IMR-90 (cell line): ENCODE data around the gene NOS3. TPM values are rescaled to one million over a fixed set of nuclear protein-coding genes. Genes with fewer than 3 reads are reported as not detected.

Experiments
- ATAC-seq: fragments of 200-7000 bp; cut with Tn5 transposase; 2 replicates; pipeline ENCODE4 v1.9.1; 2020; ENCODE audit warnings: low read depth, mild to moderate bottlenecking, moderate library complexity
- BruUV-seq: library from RNA; stranded (reverse); fragments of 400-500 nt; replicated peaks from 2 replicates; lab custom pipeline; 2021; lab: Mats Ljungman, UMichigan
- CTCF ChIA-PET: fragments of 300-600 bp; formaldehyde crosslinking; extraction: SDS; loops from one replicate; lab custom pipeline; 2021; ENCODE audit warnings: antibody characterized with exemption; lab: Yijun Ruan, JAX
- POLR2A ChIA-PET: fragments of 300-600 bp; sonication (Branson Sonifier 250); formaldehyde crosslinking; loops from one replicate; lab custom pipeline; 2022; ENCODE audit warnings: antibody characterized with exemption; ENCODE audit not compliant: unreplicated experiment; lab: Charles Lee
- DNase-seq: peaks from one replicate; pipeline ENCODE4 v3.0.0; 2013
- H2AFZ ChIP-seq: replicated peaks from 2 replicates; pipeline ENCODE3; 2013; ENCODE audit warnings: low read length, mild to moderate bottlenecking; ENCODE audit not compliant: poor library complexity
- H2AK5ac ChIP-seq: 2 replicates; pipeline ENCODE4 v1.6.1; 2013; ENCODE audit warnings: low read depth, low read length, inconsistent platforms
- H2AK9ac ChIP-seq: replicated peaks from 2 replicates; pipeline ENCODE3; 2013; ENCODE audit warnings: mild to moderate bottlenecking, low read depth, low read length, moderate library complexity; ENCODE audit not compliant: poor library complexity
- H2BK120ac ChIP-seq: 2 replicates; pipeline ENCODE4 v1.6.1; 2013; ENCODE audit warnings: low read depth, low read length, inconsistent platforms
- H2BK15ac ChIP-seq: 3 replicates; pipeline ENCODE4 v1.6.1; 2013; ENCODE audit warnings: low read depth, low read length, inconsistent platforms
- H2BK20ac ChIP-seq: 2 replicates; pipeline ENCODE4 v1.6.1; 2013; ENCODE audit warnings: low read depth, mild to moderate bottlenecking, inconsistent platforms, low read length, moderate library complexity
- H2BK5ac ChIP-seq: 2 replicates; pipeline ENCODE4 v1.6.1; 2013; ENCODE audit warnings: mild to moderate bottlenecking, low read depth, low read length, inconsistent platforms; ENCODE audit not compliant: poor library complexity, severe bottlenecking
- H3K14ac ChIP-seq: replicated peaks from 2 replicates; pipeline ENCODE4 v1.6.1; 2013; ENCODE audit warnings: low read depth, low read length, inconsistent platforms
- H3K18ac ChIP-seq: 2 replicates; pipeline ENCODE4 v1.6.1; 2013; ENCODE audit warnings: low read depth, low read length, control low read depth
- H3K23ac ChIP-seq: 2 replicates; pipeline ENCODE4 v1.6.1; 2013; ENCODE audit warnings: low read depth, low read length, inconsistent platforms
- H3K27ac ChIP-seq: 2 replicates; pipeline ENCODE4 v1.5.1; 2013; ENCODE audit warnings: mild to moderate bottlenecking, control low read depth, low read length; ENCODE audit not compliant: insufficient read depth
- H3K27me3 ChIP-seq: 2 replicates; pipeline ENCODE4 v1.6.1; 2013; ENCODE audit warnings: low read length; ENCODE audit not compliant: control insufficient read depth, insufficient read depth
- H3K36me3 ChIP-seq: 2 replicates; pipeline ENCODE4 v1.6.1; 2013; ENCODE audit warnings: low read length, mixed read lengths; ENCODE audit not compliant: control insufficient read depth, insufficient read depth
- H3K4ac ChIP-seq: 2 replicates; pipeline ENCODE4 v1.6.1; 2013; ENCODE audit warnings: low read depth, low read length, inconsistent platforms
- H3K4me1 ChIP-seq: 2 replicates; pipeline ENCODE4 v1.6.1; 2013; ENCODE audit warnings: low read length, mixed read lengths; ENCODE audit not compliant: control insufficient read depth, insufficient read depth
- H3K4me2 ChIP-seq: 2 replicates; pipeline ENCODE4 v1.6.1; 2013; ENCODE audit warnings: low read depth, mild to moderate bottlenecking, control low read depth, low read length, moderate library complexity
- H3K4me3 ChIP-seq: 2 replicates; pipeline ENCODE4 v1.5.1; 2013; ENCODE audit warnings: low read depth, mild to moderate bottlenecking, control low read depth, low read length, moderate library complexity; ENCODE audit not compliant: insufficient read depth
- H3K56ac ChIP-seq: 2 replicates; pipeline ENCODE4 v1.6.1; 2013; ENCODE audit warnings: low read length, inconsistent platforms; ENCODE audit not compliant: insufficient read depth; ENCODE audit errors: extremely low read depth
- H3K79me1 ChIP-seq, 2 experiments: 2 replicates each; pipeline ENCODE4 v1.6.1; 2013; ENCODE audit warnings: low read length in 2 of 2, inconsistent platforms in 1 of 2, low read depth in 1 of 2
- H3K9ac ChIP-seq: 2 replicates; pipeline ENCODE4 v1.6.1; 2013; ENCODE audit warnings: low read depth, low read length, control low read depth
- H3K9me1 ChIP-seq: 2 replicates; pipeline ENCODE4 v1.6.1; 2013; ENCODE audit warnings: low read length, inconsistent platforms; ENCODE audit not compliant: insufficient read depth
- H3K9me3 ChIP-seq: 2 replicates; pipeline ENCODE4 v1.6.1; 2013; ENCODE audit warnings: low read length; ENCODE audit not compliant: control insufficient read depth, insufficient read depth
- H4K20me1 ChIP-seq: 2 replicates; pipeline ENCODE4 v1.6.1; 2013; ENCODE audit warnings: low read length, inconsistent platforms; ENCODE audit not compliant: insufficient read depth
- H4K5ac ChIP-seq: 2 replicates; pipeline ENCODE4 v1.6.1; 2013; ENCODE audit warnings: mild to moderate bottlenecking, low read depth, low read length, control low read depth
- H4K8ac ChIP-seq, 2 experiments: 2 replicates each; pipeline ENCODE4 v1.6.1; 2013; ENCODE audit warnings: low read depth in 2 of 2, low read length in 2 of 2, control low read depth in 1 of 2, inconsistent platforms in 1 of 2
- H4K91ac ChIP-seq: 2 replicates; pipeline ENCODE4 v1.6.1; 2013; ENCODE audit warnings: low read depth, low read length, inconsistent platforms; ENCODE audit not compliant: insufficient read depth
- BHLHE40 ChIP-seq: fragments of 150-350 bp; IDR thresholded peaks from 2 replicates; pipeline ENCODE4 v1.6.1; 2016; ENCODE audit warnings: mild to moderate bottlenecking, low read depth, low read length
- CEBPB ChIP-seq: IDR thresholded peaks from 2 replicates; pipeline ENCODE4 v1.6.1; 2012; ENCODE audit warnings: low read depth, low read length, improper control_type of control experiment
- CHD1 ChIP-seq: IDR thresholded peaks from 2 replicates; pipeline ENCODE4 v1.6.1; 2012; ENCODE audit warnings: low read depth, low read length, improper control_type of control experiment
- FOS ChIP-seq: fragments of 150-350 bp; IDR thresholded peaks from 2 replicates; pipeline ENCODE4 v1.6.1; 2016; ENCODE audit warnings: low read depth, low read length
- MAFK ChIP-seq: IDR thresholded peaks from 2 replicates; pipeline ENCODE4 v1.6.1; 2012; ENCODE audit warnings: low read depth, low read length, improper control_type of control experiment
- MAZ ChIP-seq: IDR thresholded peaks from 2 replicates; pipeline ENCODE4 v1.6.1; 2012; ENCODE audit warnings: low read depth, mild to moderate bottlenecking, low read length, improper control_type of control experiment, moderate library complexity, borderline replicate concordance
- MXI1 ChIP-seq: IDR thresholded peaks from 2 replicates; pipeline ENCODE4 v1.6.1; 2012; ENCODE audit warnings: low read depth, mild to moderate bottlenecking, low read length, moderate library complexity, borderline replicate concordance
- NFE2L2 ChIP-seq: fragments of 150-350 bp; IDR thresholded peaks from 2 replicates; pipeline ENCODE4 v1.6.1; 2016; ENCODE audit warnings: low read depth, mild to moderate bottlenecking, low read length
- POLR2A ChIP-seq: IDR thresholded peaks from 2 replicates; pipeline ENCODE4 v1.6.1; 2012; ENCODE audit warnings: mild to moderate bottlenecking, low read depth, low read length
- RAD21 ChIP-seq: IDR thresholded peaks from 2 replicates; pipeline ENCODE4 v1.6.1; 2012; ENCODE audit warnings: low read length, improper control_type of control experiment
- RCOR1 ChIP-seq: IDR thresholded peaks from 2 replicates; pipeline ENCODE4 v1.6.1; 2012; ENCODE audit warnings: mild to moderate bottlenecking, low read length, improper control_type of control experiment; ENCODE audit not compliant: insufficient replicate concordance
- RFX5 ChIP-seq: IDR thresholded peaks from 2 replicates; pipeline ENCODE4 v1.8.0; 2012; ENCODE audit warnings: low read depth, mild to moderate bottlenecking, low read length, moderate library complexity
- SMC3 ChIP-seq: fragments of 150-350 bp; IDR thresholded peaks from 2 replicates; pipeline ENCODE4 v1.6.1; 2016; ENCODE audit warnings: low read depth, mild to moderate bottlenecking, antibody characterized with exemption, low read length, moderate library complexity
- WGBS, 2 experiments: methylation state at CpG; one replicate each; pipeline versions ENCODE4 v1.1.5 to v1.1.7; 2013; ENCODE audit warnings: missing lambda C conversion rate in 2 of 2; ENCODE audit not compliant: insufficient read length in 1 of 2; ENCODE audit errors: extremely low coverage in 2 of 2; 5-methylcytosine and 5-hydroxymethylcytosine counted together
- dilution Hi-C: fragments of 300-500 bp; cut with HindIII; formaldehyde crosslinking; loops from one replicate; pipeline ENCODE4 v1.14.3; 2018; ENCODE audit warnings: low sequenced_read_pairs; ENCODE audit not compliant: unreplicated experiment
- in situ Hi-C: fragments of 300-500 bp; cut with MboI; formaldehyde crosslinking; loops from 3 replicates; pipeline ENCODE4 v1.14.3; 2019; ENCODE audit warnings: low sequenced_read_pairs, inconsistent platforms, mixed read lengths
- intact Hi-C: fragments of 100-400 bp; cut with micrococcal nuclease; formaldehyde crosslinking; loops from 2 replicates; pipeline ENCODE4 v1.10.0; 2022
- polyA plus RNA-seq, 3 experiments: library from polyadenylated mRNA; depleted of rRNA; stranded (reverse); fragments of >200 nt; gene quantifications; 2 replicates each; pipeline ENCODE4 v1.2.3, GENCODE V29; 2012; ENCODE audit warnings: low replicate concordance in 1 of 3
- total RNA-seq: library from RNA; depleted of rRNA; stranded (reverse); fragments of >200 nt; gene quantifications from 2 replicates; pipeline ENCODE4 v1.2.3, GENCODE V29; 2012
- TF ChIP-seq, protein P1 (sequence below): fragments of 150-350 bp; IDR thresholded peaks from 2 replicates; pipeline ENCODE4 v1.6.1; 2016; ENCODE audit warnings: low read depth, mild to moderate bottlenecking, low read length, moderate library complexity, borderline replicate concordance
- TF ChIP-seq, protein P2 (sequence below): conservative IDR thresholded peaks from 2 replicates; pipeline ENCODE4 v1.5.1; 2012; ENCODE audit warnings: mild to moderate bottlenecking, low read depth, low read length, improper control_type of control experiment
- TF ChIP-seq, protein P3 (sequence below): fragments of 150-350 bp; IDR thresholded peaks from 2 replicates; pipeline ENCODE4 v1.6.1; 2017; ENCODE audit warnings: mild to moderate bottlenecking, antibody characterized with exemption, low read length, low read depth

NOS3 gene
- total and polyA plus RNA-seq, 2 of the 4 experiments (the other 2 are of a cell fraction): 0.72 to 2.0 TPM

DNA sequence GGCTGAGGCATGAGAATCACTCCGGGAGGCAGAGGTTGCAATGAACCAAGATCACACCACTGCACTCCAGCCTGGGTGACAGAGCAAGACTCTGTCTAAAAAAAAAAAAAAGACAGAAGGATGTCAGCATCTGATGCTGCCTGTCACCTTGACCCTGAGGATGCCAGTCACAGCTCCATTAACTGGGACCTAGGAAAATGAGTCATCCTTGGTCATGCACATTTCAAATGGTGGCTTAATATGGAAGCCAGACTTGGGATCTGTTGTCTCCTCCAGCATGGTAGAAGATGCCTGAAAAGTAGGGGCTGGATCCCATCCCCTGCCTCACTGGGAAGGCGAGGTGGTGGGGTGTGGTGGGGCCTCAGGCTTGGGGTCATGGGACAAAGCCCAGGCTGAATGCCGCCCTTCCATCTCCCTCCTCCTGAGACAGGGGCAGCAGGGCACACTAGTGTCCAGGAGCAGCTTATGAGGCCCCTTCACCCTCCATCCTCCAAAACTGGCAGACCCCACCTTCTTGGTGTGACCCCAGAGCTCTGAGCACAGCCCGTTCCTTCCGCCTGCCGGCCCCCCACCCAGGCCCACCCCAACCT lies 1.3 kb downstream of the NOS3 start:
- no peak overlapping the region for H3K18ac ChIP-seq
- H2AK5ac ChIP-seq: no peak overlapping the region
- in situ Hi-C loops: loop anchor here (25.0 kb wide), 1 partner anchor 580 kb away; a partner anchor contains a TSS
- ATAC-seq (no peak), DNase-seq (no peak)
- H2AFZ ChIP-seq: no peak overlapping the region
- no peak overlapping the region for H3K14ac ChIP-seq
- peaks cover 6% of the 10 kb centered on the region; the same call in 1 of the 2 replicates for H3K27me3 ChIP-seq
- TF ChIP-seq POLR2A (no peak), BHLHE40 (no peak), MXI1 (no peak), NFE2L2 (no peak), FOS (no peak), RCOR1 (no peak), MAFK (no peak), SMC3 (no peak), RFX5 (no peak), CHD1 (no peak), CEBPB (no peak), MAZ (no peak), RAD21 (no peak)
- TF ChIP-seq, protein P1, sequence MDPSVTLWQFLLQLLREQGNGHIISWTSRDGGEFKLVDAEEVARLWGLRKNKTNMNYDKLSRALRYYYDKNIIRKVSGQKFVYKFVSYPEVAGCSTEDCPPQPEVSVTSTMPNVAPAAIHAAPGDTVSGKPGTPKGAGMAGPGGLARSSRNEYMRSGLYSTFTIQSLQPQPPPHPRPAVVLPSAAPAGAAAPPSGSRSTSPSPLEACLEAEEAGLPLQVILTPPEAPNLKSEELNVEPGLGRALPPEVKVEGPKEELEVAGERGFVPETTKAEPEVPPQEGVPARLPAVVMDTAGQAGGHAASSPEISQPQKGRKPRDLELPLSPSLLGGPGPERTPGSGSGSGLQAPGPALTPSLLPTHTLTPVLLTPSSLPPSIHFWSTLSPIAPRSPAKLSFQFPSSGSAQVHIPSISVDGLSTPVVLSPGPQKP: no peak
- TF ChIP-seq, protein P2, sequence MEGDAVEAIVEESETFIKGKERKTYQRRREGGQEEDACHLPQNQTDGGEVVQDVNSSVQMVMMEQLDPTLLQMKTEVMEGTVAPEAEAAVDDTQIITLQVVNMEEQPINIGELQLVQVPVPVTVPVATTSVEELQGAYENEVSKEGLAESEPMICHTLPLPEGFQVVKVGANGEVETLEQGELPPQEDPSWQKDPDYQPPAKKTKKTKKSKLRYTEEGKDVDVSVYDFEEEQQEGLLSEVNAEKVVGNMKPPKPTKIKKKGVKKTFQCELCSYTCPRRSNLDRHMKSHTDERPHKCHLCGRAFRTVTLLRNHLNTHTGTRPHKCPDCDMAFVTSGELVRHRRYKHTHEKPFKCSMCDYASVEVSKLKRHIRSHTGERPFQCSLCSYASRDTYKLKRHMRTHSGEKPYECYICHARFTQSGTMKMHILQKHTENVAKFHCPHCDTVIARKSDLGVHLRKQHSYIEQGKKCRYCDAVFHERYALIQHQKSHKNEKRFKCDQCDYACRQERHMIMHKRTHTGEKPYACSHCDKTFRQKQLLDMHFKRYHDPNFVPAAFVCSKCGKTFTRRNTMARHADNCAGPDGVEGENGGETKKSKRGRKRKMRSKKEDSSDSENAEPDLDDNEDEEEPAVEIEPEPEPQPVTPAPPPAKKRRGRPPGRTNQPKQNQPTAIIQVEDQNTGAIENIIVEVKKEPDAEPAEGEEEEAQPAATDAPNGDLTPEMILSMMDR: no peak
- TF ChIP-seq, protein P3, sequence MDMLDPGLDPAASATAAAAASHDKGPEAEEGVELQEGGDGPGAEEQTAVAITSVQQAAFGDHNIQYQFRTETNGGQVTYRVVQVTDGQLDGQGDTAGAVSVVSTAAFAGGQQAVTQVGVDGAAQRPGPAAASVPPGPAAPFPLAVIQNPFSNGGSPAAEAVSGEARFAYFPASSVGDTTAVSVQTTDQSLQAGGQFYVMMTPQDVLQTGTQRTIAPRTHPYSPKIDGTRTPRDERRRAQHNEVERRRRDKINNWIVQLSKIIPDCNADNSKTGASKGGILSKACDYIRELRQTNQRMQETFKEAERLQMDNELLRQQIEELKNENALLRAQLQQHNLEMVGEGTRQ: no peak
- no peak overlapping the region for H3K4me2 ChIP-seq
- no peak overlapping the region for H3K56ac ChIP-seq
- BruUV-seq: no TSS peak
- H4K5ac ChIP-seq: no peak overlapping the region
- ChIA-PET CTCF (interaction anchor here (1.1 to 2.1 kb wide), 2 partner anchors 29 to 94 kb away, joined by 3 to 7 read pairs; no protein-coding TSS in a partner anchor), POLR2A (no interaction called here)
- H3K4me3 ChIP-seq: no peak overlapping the region
- no peak overlapping the region for H2BK20ac ChIP-seq
- no peak overlapping the region for H2AK9ac ChIP-seq
- H3K79me1 ChIP-seq: no peaks in the 10 kb centered on the region
- H4K8ac ChIP-seq: no peak overlapping the region
- no peak overlapping the region for H3K9ac ChIP-seq
- WGBS, 2 experiments: 100% methylated on average over 1 of the region's 6 CpGs; no CpG with 5 or more reads in 1 of the 2 experiments
- dilution Hi-C loops: no loop called here
- H2BK5ac ChIP-seq: no peak overlapping the region
- no peaks in the 10 kb centered on the region for H3K36me3 ChIP-seq
- H2BK120ac ChIP-seq: no peak overlapping the region
- no peak overlapping the region for H2BK15ac ChIP-seq
- H3K4me1 ChIP-seq: peaks cover 4% of the 10 kb centered on the region; the same call in 1 of the 2 replicates
- no peaks in the 10 kb centered on the region for H3K9me1 ChIP-seq
- intact Hi-C loops: no loop called here
- H4K91ac ChIP-seq: no peak overlapping the region
- no peak overlapping the region for H3K4ac ChIP-seq
- H3K9me3 ChIP-seq: peaks cover 10% of the 10 kb centered on the region
- no peak overlapping the region for H3K27ac ChIP-seq
- H3K23ac ChIP-seq: no peak overlapping the region
- H4K20me1 ChIP-seq: no peaks in the 10 kb centered on the region
